Measurements from ENCODE around the gene TBX19.
A peak's percentile ranks its signal among the peaks of the same experiment; 100 is the strongest.

GRCh38 chr1:168342572-168343280 lies 62.0 kb downstream of the TBX19 start:
- TF ChIP-seq CTCF (IDR thresholded peaks at IDR 0.05), result peak; percentile 53 to 89 (median 83)
- no peak for TF ChIP-seq POLR2A (IDR thresholded peaks at IDR 0.05)
- peak; percentile 59 for TF ChIP-seq POLR2AphosphoS5 (IDR thresholded peaks at IDR 0.05)
